ENCODE measurements around the gene THAP7.

GRCh38 chr22:20994128-20994901 is 7.6 kb downstream of the THAP7 start:
- TF ChIP-seq CTCF (IDR thresholded peaks at IDR 0.05; ENCODE audit: borderline replicate concordance, extremely low read depth, low read length, poor library complexity, severe bottlenecking) (no peak), EZH2 (IDR thresholded peaks at IDR 0.05; ENCODE audit: borderline replicate concordance, low read depth, low read length, severe bottlenecking) (no peak)

Data from DND-41 (cell line).